Epithelial cell of esophagus (primary cell): ENCODE measurements around the gene YY2.

Experiments used
- DNase-seq: peaks from one replicate; pipeline ENCODE4 v3.0.0; 2010; ENCODE audit warnings: low read depth
- H3K4me3 ChIP-seq: 2 replicates; pipeline ENCODE4 v1.5.1; 2011; ENCODE audit warnings: mild to moderate bottlenecking, low read length, control low read depth
- CTCF ChIP-seq: IDR thresholded peaks from 2 replicates; pipeline ENCODE4 v1.5.1; 2011; ENCODE audit warnings: low read depth, mild to moderate bottlenecking, low read length, control low read depth, inconsistent platforms; ENCODE audit not compliant: insufficient read depth; ENCODE audit errors: missing control alignments

The YY2 gene

GRCh38 chrX:21845096-21845495 lies 10.7 kb upstream of the YY2 start:
- DNase-seq = no peak
- H3K4me3 ChIP-seq = no peak overlapping the region
- TF ChIP-seq CTCF = no peak

- DNase-seq = no peak
- H3K4me3 ChIP-seq = no peak overlapping the region
- no peak for TF ChIP-seq CTCF
Measured at GRCh38 chrX:21847342-21847741, 8.4 kb upstream of the YY2 start.

- DNase-seq = no peak
- no peak overlapping the region for H3K4me3 ChIP-seq
- TF ChIP-seq CTCF = no peak
Measured at GRCh38 chrX:21853578-21853977, 2.2 kb upstream of the YY2 start.

GRCh38 chrX:21856504-21856903 lies 717 bp downstream of the YY2 start:
- H3K4me3 ChIP-seq = no peak overlapping the region
- no peak for TF ChIP-seq CTCF
- DNase-seq = no peak

- H3K4me3 ChIP-seq = no peak overlapping the region
- no peak for TF ChIP-seq CTCF
- DNase-seq = no peak
Measured at GRCh38 chrX:21863241-21863640, 7.5 kb downstream of the YY2 start.

- no peak for TF ChIP-seq CTCF
- H3K4me3 ChIP-seq = no peak overlapping the region
- DNase-seq = no peak
Measured at GRCh38 chrX:21865436-21865835, 9.6 kb downstream of the YY2 start.

GRCh38 chrX:21870494-21870893 lies 14.7 kb downstream of the YY2 start:
- DNase-seq = no peak
- TF ChIP-seq CTCF = no peak
- H3K4me3 ChIP-seq = no peak overlapping the region
